Epidermal melanocyte (primary cell): ENCODE data around the gene AGGF1.
A peak's percentile ranks its signal among the peaks of the same experiment; 100 is the strongest.
"Not testable (repeated sequence)": the region's sequence is repeated elsewhere in the genome, so short reads cannot be mapped to it uniquely, and the experiment has no call there.

ENCODE experiments used
- DNase-seq: peaks from one replicate; pipeline ENCODE4 v3.0.0; 2011; ENCODE audit warnings: low spot score; ENCODE audit not compliant: insufficient read length

Gene AGGF1, protein sequence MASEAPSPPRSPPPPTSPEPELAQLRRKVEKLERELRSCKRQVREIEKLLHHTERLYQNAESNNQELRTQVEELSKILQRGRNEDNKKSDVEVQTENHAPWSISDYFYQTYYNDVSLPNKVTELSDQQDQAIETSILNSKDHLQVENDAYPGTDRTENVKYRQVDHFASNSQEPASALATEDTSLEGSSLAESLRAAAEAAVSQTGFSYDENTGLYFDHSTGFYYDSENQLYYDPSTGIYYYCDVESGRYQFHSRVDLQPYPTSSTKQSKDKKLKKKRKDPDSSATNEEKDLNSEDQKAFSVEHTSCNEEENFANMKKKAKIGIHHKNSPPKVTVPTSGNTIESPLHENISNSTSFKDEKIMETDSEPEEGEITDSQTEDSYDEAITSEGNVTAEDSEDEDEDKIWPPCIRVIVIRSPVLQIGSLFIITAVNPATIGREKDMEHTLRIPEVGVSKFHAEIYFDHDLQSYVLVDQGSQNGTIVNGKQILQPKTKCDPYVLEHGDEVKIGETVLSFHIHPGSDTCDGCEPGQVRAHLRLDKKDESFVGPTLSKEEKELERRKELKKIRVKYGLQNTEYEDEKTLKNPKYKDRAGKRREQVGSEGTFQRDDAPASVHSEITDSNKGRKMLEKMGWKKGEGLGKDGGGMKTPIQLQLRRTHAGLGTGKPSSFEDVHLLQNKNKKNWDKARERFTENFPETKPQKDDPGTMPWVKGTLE

DNA sequence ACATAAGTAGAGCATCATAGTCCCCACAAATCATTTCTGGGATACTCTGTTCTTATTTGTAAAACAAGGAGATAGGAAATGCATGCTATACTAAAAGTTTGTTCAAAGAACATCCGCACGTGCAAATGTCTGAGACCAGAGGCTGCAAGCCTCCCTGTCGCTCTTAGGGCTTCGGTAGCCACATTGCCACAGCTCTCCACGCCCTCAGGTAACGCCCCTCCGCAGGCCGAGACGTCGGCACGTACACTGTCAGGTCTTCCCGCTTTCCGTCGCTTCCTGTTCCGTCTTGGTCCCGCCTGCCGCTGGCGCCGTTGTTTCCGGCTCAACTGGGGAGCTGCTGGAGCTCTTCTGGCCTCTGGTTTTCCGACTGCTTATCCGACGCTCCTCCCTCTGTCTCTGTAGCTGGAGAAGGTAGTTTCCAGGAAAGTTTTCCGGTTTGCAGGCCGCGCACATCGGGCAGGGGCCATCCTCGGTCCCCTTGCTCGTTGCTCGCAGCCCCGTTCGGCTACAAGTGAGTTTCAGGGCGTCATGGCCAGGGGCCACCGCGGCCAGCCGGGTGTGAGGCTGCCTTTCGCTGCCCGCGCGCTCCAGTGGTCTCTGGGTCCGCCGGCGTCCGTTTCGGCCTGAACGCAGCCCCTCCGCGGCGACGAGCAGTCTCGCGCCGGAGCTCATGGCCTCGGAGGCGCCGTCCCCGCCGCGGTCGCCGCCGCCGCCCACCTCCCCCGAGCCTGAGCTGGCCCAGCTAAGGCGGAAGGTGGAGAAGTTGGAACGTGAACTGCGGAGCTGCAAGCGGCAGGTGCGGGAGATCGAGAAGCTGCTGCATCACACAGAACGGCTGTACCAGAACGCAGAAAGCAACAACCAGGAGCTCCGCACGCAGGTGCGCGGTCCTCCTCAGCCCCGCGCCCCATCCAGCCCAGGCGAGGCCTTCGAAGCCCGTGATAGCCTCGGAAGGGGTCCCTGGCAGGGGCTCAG, at the start of gene AGGF1:
Gene AGGF1 (plus strand): TSS at position 308 of the 975 bp plus-strand sequence. CDS start 363 bp downstream, at position 671.
- peak; percentile 90 for DNase-seq

DNA sequence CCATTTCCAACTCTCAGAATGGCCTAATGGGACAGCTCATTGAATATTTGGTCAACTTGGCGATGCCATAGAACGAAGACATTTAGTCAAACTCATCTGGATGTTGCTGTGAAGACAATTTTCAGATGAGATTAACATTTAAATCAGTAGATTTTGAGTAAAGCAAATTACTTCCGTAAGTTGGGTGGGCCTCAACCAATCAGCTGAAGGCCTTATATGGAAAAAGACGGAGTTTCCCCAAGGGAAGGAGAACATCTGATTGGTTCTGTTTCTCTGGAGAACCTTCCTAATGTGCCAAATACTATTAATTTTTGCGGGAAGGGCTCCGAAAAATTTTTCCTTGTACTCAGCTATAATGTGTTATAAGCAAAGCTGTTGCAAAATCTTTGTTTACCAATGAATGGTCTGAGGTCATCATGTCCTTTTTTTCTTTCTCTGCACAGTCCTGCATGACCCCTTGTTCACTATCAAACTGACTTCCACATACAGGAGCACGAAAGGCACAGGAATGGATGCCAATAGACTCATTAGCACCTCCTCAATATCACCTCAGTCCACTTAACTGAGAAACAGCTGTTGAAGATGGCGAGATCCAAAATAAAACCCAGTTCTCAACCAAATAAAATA, 49.6 kb upstream of the AGGF1 start:
- DNase-seq = no peak

DNA sequence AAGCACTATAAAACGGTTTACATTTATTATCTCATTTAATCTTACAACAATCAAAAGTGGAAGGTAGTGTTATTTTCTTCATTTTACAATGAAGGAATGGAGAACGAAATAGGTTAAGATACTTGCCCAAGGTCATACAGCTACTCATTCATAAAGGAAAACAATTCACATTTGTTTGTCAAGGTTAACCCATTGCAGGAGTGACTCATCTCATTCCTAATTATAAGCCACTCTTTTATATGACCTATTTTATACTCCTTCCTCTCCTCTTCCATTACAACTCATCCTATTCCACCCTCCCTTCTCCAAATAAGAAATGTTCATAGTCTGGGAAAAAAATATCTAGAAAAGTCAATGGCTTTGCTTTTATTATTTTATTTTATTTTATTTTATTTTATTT, 47.8 kb upstream of the AGGF1 start:
- DNase-seq = no peak

DNA sequence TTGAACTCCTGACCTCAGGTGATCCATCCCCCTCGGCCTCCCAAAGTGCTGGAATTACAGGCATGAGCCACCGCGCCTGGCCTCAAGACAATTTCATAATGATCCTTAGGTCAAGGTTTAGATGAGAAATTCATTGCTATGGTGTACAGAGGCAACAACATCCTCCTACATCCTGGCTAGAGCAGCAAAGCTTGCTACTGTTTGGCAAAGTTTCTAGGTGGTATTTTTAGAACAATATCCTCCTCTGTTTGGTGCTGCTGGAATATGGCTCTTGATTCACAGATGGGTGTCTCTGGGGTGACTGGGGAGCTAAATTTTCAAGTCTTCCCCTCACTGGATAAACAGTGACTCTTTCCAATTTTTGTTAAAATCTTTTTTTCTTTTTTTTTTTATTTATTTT, 46.7 kb upstream of the AGGF1 start:
- DNase-seq = peak; percentile 33

DNA sequence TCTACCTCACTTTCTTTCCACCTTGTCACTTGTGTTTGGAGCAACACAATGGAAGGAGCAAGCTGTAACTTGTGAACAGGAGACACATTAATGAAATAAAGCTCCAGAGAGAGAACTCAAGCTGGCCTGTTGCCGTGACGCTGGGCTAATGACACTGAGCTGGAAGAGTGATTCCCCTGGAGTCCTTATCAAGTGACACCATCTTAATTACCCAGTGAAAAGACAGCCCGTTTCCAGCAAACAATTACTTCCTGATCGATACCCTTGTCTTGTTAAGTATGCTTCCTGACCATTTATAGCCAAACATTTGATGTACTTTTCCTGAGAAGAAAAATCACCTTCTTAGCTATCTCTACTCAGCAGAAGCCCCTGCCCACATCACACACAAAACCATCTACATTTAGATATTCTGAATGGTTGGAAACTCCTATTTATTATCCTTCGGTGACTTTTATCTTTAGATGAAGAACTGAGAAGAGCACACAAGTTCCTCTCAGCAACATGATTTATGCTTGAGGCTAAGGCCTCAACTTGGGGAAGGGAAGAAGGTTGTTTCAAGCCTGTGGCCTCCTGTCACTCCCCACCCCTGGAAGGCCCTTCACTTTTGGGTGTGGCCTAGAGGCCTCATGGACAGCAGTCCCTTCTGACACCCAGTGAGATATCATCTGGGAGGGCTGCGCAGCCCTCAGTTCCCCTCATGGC, 43.2 kb upstream of the AGGF1 start:
- DNase-seq = no peak

DNA sequence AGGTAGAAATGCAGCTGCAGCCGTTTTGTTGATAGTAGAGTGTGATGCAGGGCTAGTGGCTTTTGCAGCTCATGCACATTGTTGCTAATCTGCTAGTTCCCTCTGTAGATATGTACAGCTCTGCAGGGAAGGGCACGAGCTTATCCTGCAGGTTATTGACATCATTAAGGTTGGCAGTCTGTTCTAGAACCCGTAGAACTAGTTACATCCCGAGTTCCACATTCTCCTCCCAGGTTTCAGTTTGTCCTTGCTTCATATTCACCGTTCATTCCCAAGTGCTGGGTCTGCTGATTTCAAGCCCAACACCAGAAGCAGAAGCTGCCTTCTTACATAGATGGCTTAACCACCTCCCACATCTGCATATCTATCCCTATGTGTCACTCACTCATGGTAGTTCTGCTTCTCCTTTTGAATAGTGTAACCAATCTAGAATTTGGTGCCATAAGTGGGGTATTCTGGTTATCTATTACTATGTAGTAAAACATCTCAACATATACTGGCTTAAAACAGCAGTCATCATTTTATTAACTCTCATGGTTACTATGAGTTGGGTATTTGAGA, 39.2 kb upstream of the AGGF1 start:
- no peak for DNase-seq

DNA sequence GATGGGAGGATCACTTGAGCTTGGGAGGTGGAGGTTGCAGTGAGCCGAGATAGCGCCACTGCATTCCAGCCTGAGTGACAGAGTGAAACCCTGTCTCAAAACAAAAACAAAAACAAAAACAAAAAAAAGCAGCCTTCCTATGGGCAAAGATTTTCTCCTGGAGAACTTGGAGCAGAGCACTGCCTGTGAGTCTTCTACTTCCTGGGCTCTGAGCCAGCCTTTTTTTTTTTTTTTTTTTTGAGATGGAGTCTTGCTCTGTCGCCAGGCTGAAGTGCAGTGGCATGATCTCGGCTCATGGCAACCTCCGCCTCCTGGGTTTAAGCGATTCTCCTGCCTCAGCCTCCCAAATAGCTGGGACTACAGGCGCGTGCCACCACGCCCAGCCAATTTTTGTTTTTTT, 36.8 kb upstream of the AGGF1 start:
- not testable (repeated sequence) for DNase-seq

DNA sequence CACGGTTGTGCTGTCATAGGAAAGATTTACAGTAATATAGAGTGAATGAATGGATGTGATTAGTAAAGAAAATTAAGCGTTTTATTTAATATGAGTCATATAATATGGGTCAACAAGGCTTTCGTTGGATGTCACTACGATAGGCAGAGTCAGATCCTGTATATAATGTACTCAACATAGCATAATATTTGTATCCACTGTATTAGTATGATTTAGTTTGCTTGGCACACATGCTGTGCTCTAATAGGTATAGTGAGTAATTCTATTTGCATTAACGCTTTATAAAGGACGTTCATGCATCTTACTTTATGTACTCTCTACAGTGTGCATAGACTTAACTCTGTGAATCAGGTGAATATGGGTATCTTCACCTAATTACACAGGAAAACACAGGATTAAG, 35.9 kb upstream of the AGGF1 start:
- no peak for DNase-seq

DNA sequence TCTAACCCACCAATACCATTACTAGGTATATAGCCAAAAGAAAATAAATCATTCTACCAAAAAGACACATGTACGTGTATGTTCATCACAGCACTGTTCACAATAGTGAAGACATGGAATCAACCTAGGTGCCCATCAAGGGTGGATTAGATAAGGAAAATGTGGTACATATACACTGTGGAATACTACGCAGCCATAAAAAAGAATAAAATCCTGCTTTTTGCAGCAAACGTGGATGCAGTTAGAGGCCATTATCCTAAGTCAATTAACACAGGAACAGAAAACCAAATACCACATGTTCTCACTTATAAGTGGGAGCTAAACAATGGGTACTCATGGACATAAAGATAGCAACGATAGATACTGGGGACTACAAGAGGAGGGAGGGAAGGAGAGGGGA, 32.0 kb upstream of the AGGF1 start:
- not testable (repeated sequence) for DNase-seq

DNA sequence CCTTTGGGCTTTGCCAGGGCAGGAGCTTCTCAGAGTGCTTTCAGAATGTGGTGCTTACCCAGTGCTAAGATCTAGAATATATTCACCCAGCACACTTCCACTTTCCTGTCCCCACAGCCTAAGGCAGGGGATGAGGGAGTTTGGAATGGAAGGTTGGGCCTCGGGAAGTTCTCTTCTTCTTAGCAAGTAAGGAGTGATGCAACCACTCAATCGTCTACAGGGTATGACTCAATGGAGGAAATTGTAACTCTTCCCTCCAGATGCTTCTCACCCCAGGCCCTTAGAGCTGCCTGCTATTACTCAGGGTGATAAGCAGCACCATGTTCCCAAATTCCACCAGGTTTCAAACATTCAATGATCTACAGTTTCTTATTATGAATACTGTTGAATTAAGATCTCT, 30.8 kb upstream of the AGGF1 start:
- no peak for DNase-seq

DNA sequence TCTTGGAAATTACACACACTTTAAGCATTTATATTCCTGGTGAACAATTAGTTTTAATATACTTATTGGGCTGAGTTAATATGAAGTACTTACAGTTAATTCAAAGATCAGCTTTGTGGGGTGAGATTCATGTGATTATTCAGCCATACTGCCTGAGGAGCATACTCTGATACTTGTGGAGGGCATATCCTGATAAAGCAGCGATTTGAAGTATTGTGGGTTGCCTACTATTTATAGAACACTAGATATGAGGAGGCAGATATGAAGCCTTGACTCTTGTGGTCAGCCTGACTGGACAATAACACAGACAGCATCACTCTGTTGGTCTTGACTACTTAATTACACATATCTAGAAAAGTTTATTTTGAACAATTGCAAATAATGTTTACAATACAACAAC, 27.0 kb upstream of the AGGF1 start:
- no peak for DNase-seq

DNA sequence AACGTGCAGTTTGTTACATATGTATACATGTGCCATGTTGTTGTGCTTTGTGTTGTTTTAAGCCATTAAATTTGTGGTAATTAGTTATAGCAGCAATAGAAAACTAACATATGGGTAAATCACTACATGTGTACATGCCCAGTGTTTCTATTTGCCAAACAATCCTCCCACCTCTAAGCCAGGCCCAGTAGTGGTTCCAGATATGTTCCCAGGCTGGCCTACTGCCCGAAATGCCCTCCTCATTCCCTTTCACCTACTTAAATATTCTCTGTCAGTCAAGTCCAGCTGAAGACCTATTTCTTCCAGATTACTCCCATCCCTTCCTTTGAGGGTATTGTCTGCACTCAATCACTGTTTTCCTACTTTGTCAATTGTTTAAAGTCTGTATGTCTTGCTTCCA, 24.1 kb upstream of the AGGF1 start:
- no peak for DNase-seq

DNA sequence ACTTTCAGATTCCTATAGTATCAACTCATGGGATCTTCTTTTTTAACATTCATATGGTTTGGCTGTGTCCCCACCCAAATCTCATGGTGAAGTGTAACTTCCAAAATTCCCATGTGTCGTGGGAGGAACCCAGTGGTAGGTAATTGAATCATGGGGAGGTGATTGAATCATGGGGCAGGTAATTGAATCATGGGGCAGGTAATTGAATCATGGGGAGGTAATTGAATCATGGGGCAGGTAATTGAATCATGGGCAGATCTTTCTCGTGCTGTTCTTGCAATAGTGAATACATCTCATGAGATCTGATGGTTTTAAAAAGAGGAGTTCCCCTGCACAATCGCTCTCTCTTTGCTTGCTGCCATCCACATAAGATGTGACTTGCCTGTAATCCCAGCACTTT, 21.8 kb upstream of the AGGF1 start:
- DNase-seq = no peak

DNA sequence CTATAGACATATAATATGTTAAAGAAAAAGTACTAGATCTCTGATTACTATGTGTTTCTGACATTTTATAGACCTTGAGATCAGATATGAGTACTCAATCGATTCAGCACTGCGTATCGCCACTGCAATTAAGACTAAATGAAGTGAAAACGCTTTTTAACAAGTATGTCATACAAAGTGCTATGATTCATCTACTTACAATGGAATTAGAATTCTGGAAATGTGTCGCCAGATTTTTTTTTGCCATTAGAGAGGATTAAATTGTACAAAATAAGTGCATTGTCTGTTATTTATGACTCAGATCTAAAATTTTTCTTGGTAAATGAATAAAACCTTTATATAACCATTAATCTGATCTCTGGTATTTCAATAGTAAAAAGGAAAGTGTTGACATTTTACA, 20.0 kb upstream of the AGGF1 start:
- no peak for DNase-seq

DNA sequence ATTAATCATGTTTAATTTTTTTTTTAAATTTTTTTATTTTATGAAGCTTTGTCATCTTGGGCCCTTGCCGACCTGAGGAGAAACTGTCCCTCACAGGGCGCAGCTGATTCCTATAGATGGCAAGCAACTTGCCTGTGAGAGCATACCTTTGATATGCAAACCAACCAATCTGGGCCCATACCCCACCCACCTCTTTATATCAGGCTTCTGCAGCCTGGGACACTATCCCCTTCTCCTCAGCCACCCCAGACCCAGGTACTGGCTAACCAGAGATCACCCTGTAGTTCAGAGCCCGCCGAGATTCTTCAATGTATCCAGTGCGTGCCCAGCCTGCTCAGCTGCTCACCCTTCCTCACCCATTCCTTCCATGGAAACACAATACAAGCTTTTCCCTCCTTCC, 18.7 kb upstream of the AGGF1 start:
- DNase-seq = no peak

DNA sequence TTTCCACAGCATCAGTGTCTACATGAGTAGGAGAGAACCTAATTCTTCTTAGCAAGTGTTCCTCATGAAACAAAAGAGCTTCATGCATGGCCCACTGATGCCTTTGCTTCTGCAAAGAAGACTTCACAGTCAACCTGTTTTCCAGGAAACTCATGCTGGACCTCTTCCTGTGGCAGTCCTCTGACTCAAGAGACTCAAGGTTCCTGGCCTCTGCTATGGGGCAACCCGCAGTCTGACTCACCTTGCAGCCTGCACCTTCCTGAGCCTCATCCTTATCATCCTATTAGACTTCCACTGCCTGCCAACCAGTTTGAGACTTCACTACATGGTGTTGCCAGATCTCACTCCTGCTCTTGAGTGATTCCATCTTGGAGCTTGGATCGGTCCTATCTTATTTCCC, 17.6 kb upstream of the AGGF1 start:
- no peak for DNase-seq

DNA sequence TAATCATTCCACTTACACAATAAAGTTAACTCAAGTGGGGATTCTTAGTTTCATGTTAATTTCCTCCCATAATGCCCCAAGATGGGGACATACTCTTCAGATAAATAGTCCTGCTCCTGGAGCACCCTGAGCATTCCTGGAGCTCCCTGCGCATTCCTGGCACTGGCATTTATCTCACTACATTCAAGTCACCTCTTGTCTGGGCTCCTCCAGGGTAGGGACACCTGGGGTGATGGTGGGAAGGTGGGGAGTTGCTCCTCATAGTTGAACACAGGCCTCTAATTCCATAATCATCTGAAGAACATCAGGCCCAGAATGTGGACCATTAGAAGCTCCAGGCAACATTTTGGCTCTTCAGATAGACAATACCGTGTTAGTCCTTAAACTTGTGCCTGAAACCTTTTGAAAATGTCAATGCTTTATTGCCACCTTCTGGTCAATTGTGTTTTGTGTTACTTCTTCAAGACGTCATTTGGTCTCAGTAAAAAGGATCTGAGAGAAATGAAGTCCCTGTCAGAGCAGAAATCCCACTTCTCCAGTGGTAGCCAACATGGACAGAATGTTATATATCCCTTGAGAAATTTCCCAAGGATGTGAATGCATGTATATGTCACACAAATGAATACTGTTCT, 14.2 kb upstream of the AGGF1 start:
- DNase-seq = no peak

DNA sequence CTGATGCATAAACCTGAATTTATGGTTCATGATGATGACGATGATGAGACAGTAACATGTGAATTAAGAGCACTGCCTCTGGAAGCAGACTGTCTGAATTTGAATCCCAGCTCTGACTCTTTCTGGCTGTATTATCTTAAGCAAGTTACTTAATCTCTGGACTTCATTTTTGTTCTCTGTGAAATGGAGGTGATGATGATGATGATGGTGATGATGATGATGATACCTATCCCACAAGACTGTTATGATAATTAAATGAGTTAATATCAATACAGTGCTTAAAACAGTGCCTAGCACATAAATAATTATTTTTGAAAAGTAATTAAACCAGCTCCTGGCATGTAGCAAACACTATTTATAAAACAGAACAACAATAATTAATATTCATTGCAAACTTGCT, 13.2 kb upstream of the AGGF1 start:
- no peak for DNase-seq

DNA sequence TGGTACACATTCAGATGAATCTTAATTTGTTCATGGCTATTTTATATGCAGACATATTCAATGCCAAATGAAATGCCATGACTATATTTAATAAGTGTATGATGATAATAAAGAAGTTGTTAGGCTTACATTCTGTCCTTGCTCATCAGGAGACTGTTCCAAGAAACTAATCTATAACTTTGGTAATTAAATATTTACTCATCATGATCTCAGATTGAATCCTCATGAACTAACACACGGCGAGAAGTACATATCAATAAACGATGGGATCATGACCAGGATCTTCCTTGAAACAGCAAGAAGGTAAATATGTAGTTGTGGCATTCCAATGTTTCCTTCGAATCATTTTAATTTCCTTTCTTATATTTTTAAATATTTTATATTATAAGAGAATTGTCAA, 12.5 kb upstream of the AGGF1 start:
- no peak for DNase-seq
